CD4-positive, alpha-beta T cell treated with Interleukin-1 beta for 1 hour (primary cell): ENCODE data around the gene TAS2R42.

Experiments used
- DNase-seq, 2 donors: peaks; one replicate each; pipeline ENCODE4 v3.0.0-alpha.2; 2020 to 2022

The TAS2R42 gene

GRCh38 chr12:11186837-11187236 is at the start of gene TAS2R42:
Gene TAS2R42 (minus strand): TSS chr12:11186937. CDS start chr12:11186937, 0 bp downstream.
- DNase-seq: no peak

- DNase-seq: no peak
Measured at GRCh38 chr12:11233532-11233931, 46.8 kb upstream of the TAS2R42 start.

- DNase-seq: peak in 1 of 2 donors; percentile 24
Measured at GRCh38 chr12:11228296-11228879, 41.7 kb upstream of the TAS2R42 start.

GRCh38 chr12:11227373-11227772 is 40.6 kb upstream of the TAS2R42 start:
- no peak for DNase-seq

GRCh38 chr12:11209113-11209512 is 22.4 kb upstream of the TAS2R42 start:
- DNase-seq: no peak

- DNase-seq: no peak
Measured at GRCh38 chr12:11204173-11204572, 17.4 kb upstream of the TAS2R42 start.

- no peak for DNase-seq
Measured at GRCh38 chr12:11202811-11203210, 16.1 kb upstream of the TAS2R42 start.

- no peak for DNase-seq
Measured at GRCh38 chr12:11183011-11183410, 3.7 kb downstream of the TAS2R42 start.

- DNase-seq: no peak
Measured at GRCh38 chr12:11182529-11182928, 4.2 kb downstream of the TAS2R42 start.

GRCh38 chr12:11178250-11178649 is 8.5 kb downstream of the TAS2R42 start:
- no peak for DNase-seq

- DNase-seq: no peak
Measured at GRCh38 chr12:11174022-11174421, 12.7 kb downstream of the TAS2R42 start.

- no peak for DNase-seq
Measured at GRCh38 chr12:11171969-11172675, 14.6 kb downstream of the TAS2R42 start.

- DNase-seq: peak; percentile 89 to 92
Measured at GRCh38 chr12:11171145-11171968, 15.4 kb downstream of the TAS2R42 start, which contains the start of gene SMIM10L1. Gene SMIM10L1 (plus strand): TSS chr12:11171194. CDS start chr12:11171357, 163 bp downstream.

- no peak for DNase-seq
Measured at GRCh38 chr12:11170810-11171144, 16.0 kb downstream of the TAS2R42 start.

GRCh38 chr12:11166300-11166699 is 20.4 kb downstream of the TAS2R42 start:
- DNase-seq: no peak

- no peak for DNase-seq
Measured at GRCh38 chr12:11164384-11164783, 22.4 kb downstream of the TAS2R42 start.

- DNase-seq: no peak
Measured at GRCh38 chr12:11162502-11162901, 24.2 kb downstream of the TAS2R42 start.

GRCh38 chr12:11158885-11159444 is 27.8 kb downstream of the TAS2R42 start:
- DNase-seq: no peak

GRCh38 chr12:11154400-11154925 is 32.3 kb downstream of the TAS2R42 start:
- no peak for DNase-seq

- no peak for DNase-seq
Measured at GRCh38 chr12:11152725-11153124, 34.0 kb downstream of the TAS2R42 start.

- no peak for DNase-seq
Measured at GRCh38 chr12:11150832-11151231, 35.9 kb downstream of the TAS2R42 start.

GRCh38 chr12:11147420-11147819 is 39.3 kb downstream of the TAS2R42 start:
- no peak for DNase-seq

GRCh38 chr12:11144297-11144696 is 42.4 kb downstream of the TAS2R42 start:
- no peak for DNase-seq
